Left renal cortex interstitium (tissue), 4 donors: Measurements from ENCODE around the gene GRIN2A. TPM values are rescaled to one million over a fixed set of nuclear protein-coding genes. Genes with fewer than 3 reads are reported as not detected.
A peak's percentile ranks its signal among the peaks of the same experiment; 100 is the strongest.

Experiments
- DNase-seq, 4 donors: peaks; one replicate each; pipeline ENCODE4 v3.0.0-alpha.2; 2013; ENCODE audit warnings: low read depth in 4 of 4, low spot score in 2 of 4, missing footprints in 1 of 4
- polyA plus RNA-seq, 4 donors: library from polyadenylated mRNA; unstranded; fragments of 120-200 nt; gene quantifications; one replicate each; pipeline ENCODE4 v1.2.1, GENCODE V29; 2013; ENCODE audit not compliant: insufficient read length in 4 of 4

Gene GRIN2A
- polyA plus RNA-seq, 4 donors, result 3.7 to 7.2 (median 5.3) TPM

DNA sequence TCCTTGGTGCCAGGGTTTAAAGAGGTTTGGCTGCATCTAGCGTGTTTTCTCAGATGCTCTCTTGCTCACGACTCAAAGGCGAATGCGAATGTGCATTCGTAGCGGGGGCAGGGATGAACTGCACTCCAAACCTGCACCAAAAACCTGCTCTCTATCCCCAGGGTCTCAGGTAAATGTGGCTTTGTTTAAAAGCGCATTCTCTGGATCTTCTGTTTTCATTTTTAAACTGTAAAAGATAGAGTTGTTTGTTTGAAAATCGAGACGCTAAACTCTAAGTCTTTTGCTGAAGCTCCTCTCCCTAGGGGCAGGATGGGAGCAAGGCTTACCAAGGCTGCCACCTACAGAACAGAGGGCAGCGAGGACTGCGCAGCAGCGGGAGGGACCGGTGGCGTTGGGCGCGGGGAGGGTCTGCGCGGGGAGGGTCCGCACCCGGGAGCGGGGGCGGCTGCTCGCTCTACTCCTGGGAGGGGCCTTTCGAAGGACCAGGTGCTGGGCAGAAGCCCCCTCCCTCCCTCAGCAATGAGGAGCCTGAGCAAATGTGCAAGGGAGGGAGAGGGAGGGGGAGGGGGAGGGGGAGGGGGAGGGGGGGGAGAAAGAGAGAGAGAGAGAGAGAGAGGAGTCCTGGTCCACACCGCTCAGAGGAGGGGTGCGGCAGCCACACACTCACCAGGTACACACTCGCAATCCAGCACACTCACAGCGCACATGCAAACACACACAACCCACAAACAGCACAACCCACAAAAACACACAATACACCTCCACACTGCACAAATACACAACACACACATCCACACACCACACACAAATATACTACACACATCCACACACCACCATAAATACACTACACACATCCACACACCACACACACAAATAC is 142.8 kb downstream of the GRIN2A start:
- DNase-seq, result peak in 3 of 4 donors; percentile 33 to 55 (median 53)

DNA sequence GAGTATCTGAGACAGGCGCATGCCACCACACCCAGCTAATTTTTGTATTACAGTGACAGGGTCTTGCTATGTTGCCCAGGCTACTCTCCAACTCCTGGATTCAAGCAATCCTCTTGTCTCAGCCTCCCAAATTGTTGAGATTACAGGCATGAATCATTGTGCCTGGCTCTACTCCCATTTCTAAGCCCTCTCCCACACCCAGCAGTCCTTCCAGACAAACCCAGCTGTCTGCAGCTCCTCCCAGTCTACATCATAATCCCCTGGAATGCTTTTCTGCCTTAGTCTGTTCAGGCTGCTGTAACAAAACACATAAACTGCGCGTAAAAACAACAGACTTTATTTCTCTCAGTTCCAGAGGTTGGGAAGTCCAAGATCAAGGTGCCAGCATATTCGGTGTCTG is 144.5 kb downstream of the GRIN2A start:
- no peak for DNase-seq

DNA sequence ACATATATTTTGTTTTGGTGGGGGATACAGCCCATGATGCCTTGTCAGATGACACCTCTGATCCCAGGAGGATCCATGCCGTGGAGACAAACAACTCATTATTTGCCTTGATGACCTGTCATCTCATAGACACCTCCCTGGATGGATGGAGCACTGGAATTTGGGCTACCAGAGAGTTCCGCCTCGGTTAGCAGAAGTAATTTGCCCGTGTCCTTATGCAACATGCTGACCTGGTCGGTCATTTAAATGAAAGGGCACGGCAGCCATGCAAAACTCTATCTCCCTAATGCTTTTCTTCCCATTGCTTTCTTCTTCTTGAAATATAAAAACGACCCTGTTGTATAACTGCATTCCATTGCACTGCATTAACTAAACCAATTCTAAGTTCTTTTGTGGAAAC is 145.3 kb downstream of the GRIN2A start:
- no peak for DNase-seq

DNA sequence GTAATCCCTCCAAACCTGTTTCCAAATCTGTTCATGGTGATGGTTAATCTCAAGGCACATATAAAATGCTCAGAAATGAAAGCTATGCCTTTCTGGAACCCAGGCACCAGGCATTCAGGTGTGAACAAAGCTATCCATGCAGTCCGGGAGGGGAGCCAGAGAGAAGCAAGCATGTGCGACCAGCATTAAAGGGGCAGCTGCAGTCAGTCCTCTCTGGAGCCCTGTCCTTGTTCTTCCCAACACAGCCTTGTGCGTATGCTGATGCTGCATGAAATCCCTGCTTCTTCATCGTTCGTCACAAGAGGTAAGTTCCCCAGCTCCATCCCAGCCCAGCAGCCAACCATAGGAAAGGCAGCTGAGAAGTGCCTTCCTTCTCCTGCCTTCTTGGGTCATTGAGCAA is 148.7 kb downstream of the GRIN2A start:
- DNase-seq, result no peak

DNA sequence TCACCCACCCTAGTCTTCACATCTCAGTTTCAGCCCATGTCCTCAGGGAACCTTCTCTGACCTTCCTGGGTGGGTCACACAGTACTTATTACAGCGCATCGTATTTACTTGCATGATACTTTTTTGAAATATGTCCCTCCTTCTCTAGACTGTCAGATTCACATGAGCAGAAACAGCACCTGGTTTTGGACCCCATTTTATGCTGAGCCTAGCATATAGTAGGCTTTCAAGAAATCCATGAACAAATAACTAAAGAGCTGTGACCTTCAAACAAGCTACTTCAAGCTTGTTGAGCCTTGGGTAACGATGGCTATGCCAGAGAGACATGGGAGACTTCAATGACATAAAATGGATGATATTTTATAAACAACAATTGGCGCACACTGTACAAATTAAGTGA is 150.3 kb downstream of the GRIN2A start:
- no peak for DNase-seq

DNA sequence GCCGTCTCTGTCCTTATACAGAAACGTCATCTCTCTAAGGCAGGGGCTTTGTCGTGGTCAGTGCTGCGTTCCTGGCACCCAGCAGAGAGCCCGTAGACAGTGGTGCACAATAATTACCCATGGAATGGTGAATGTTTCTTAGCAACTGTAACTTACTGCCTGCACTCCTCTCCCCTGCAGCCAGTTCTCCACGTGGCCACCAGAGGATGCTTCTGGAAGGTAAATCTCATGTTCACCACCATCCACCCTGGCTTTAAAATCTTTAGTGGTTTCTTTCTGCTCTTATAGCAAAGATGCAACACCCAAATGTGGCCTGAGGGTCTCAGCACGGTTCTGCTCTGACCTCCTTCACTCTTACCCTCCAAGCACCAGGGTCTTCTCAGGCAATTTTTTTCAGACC is 150.8 kb downstream of the GRIN2A start:
- DNase-seq, result no peak

GRCh38 chr16:10028644-10029043 is 153.6 kb downstream of the GRIN2A start:
- no peak for DNase-seq

DNA sequence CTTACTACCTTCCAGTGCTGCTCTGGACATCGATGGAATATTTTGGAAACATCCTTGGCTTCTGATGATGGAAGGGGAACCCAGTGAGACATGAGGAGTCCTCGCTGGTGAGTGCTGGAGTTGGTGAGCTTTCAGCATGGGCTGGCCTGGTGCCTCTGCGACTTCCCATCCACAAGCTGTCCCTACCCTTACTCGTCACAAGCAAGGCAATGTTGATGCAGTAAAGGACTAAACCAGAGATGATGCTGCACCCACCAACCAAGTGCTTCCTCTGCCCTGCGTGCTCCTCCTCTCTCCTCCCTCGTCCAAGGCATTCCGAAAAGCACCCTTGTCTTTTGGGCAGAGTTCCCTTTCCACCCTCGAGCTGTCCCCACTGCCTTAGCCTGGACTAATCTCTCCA is 154.7 kb downstream of the GRIN2A start:
- DNase-seq, result no peak

DNA sequence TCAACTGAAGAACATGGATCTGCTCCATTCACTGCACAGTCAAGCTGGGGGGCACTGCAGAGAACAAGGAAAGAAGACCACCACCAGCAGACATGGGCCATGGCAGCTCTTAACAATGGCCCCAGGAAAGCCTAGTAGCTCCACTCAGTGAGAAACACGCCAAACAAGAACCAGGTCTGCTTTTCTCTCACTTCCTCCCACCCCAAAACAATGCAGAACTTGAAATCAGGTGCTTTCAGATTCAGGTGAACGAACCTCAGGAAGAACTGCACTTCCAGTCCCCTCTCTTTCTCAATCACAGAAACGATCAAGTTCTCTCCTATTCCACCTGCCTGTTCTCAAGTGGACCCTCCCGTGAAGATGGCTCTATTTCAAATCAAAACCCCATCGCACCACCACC is 155.6 kb downstream of the GRIN2A start:
- DNase-seq, result no peak

- no peak for DNase-seq
Observed at GRCh38 chr16:10022098-10022497, 160.1 kb downstream of the GRIN2A start.

DNA sequence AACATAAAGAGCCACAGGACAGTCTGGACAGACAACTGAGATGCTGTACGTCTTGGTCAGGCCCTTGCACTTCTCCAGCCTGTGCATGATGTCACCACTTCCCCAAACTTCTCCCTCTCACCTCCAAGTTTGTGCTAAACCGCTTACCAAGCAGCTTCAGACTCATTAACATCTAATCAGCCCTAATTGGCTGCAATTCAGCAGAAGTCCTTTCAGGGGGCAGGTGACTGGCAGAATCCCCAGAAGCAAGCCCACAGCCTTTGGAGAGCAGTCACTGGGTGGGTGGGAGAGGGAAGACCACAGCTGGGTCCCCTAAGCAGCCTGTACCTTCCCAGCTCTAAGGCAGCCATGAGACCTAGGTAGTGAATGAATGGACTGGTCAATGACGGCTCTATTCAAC is 161.4 kb downstream of the GRIN2A start:
- DNase-seq, result no peak

GRCh38 chr16:10016752-10017151 is 165.5 kb downstream of the GRIN2A start:
- no peak for DNase-seq

GRCh38 chr16:10015397-10015796 is 166.8 kb downstream of the GRIN2A start:
- DNase-seq, result no peak

GRCh38 chr16:10013774-10014173 is 168.5 kb downstream of the GRIN2A start:
- no peak for DNase-seq

GRCh38 chr16:10013364-10013763 is 168.9 kb downstream of the GRIN2A start:
- DNase-seq, result no peak

DNA sequence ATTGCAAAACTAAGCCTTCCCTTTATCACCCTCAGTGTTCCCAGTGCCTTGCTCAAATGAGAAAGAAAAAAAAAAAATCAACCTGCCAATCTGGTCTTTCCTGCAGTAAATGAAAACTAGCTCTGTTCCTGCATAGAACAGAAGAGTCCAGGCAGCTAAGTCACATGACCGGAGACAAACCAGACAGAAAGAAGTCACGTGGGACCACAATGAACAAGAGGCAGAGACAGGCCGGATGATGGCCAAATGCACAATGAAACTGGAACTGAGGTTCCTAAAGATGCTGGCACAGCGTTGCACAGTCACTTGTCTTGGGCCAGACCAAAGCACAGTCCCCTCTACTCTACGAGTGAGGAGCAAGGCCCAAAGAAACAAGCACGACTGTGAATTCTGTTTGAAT is 172.5 kb downstream of the GRIN2A start:
- DNase-seq, result no peak

GRCh38 chr16:10003486-10003885 is 178.7 kb downstream of the GRIN2A start:
- DNase-seq, result no peak

DNA sequence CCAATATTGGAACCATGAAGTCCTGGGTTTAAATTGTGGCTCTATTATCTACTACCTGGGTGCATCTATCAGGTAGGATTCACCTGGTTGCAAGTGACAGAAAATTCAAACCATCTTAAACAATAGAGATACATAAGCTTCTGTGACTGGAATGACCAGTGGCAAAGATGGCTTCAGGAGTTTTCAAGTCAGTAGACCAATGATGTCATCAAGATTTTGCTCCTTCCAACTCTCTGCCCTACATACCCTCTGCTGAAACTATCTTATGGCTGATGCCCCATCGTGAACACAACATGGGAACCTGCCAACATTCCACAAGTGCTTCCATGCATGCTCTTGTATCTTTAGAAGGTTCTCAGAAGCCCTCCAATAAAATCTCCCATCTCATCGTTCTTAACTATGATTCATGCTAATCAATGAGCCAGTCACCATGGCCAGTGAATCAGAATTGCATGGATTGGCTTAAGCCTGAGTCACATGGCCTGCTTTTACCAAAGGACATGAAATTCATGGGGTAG is 180.9 kb downstream of the GRIN2A start:
- no peak for DNase-seq

GRCh38 chr16:9996221-9996620 is 186.0 kb downstream of the GRIN2A start:
- DNase-seq, result peak in 2 of 4 donors; percentile 34 to 45

- DNase-seq, result no peak
Observed at GRCh38 chr16:9992441-9992840, 189.8 kb downstream of the GRIN2A start.

- DNase-seq, result no peak
Observed at GRCh38 chr16:9980981-9981380, 201.2 kb downstream of the GRIN2A start.

GRCh38 chr16:9978160-9978725 is 204.0 kb downstream of the GRIN2A start:
- DNase-seq, result no peak
